Activated CD4-positive, CD25-positive, alpha-beta regulatory T cell treated with anti-CD3 and anti-CD28 coated beads, Interleukin-2, amount 50 U/mL, for 16 hours (primary cell): Measurements from ENCODE around the gene LTBP3.

ENCODE experiments used
- DNase-seq: peaks from one replicate; pipeline ENCODE4 v3.0.0-alpha.2; 2020; ENCODE audit warnings: low read depth, low spot score

LTBP3 gene

GRCh38 chr11:65496304-65497140, 61.6 kb downstream of the LTBP3 start:
- no peak for DNase-seq

GRCh38 chr11:65493367-65494176, 64.6 kb downstream of the LTBP3 start:
- no peak for DNase-seq

- DNase-seq, result no peak
Observed at GRCh38 chr11:65492637-65493366, 65.4 kb downstream of the LTBP3 start.

GRCh38 chr11:65492387-65492636, 65.8 kb downstream of the LTBP3 start:
- DNase-seq, result no peak

- no peak for DNase-seq
Observed at GRCh38 chr11:65491614-65492386, 66.4 kb downstream of the LTBP3 start.

GRCh38 chr11:65491163-65491465, 67.0 kb downstream of the LTBP3 start:
- no peak for DNase-seq

GRCh38 chr11:65489706-65490320, 68.3 kb downstream of the LTBP3 start:
- no peak for DNase-seq

GRCh38 chr11:65489035-65489705, 69.0 kb downstream of the LTBP3 start:
- no peak for DNase-seq
